Measurements from ENCODE around the gene DCAF11. TPM values are rescaled to one million over a fixed set of nuclear protein-coding genes. Genes with fewer than 3 reads are reported as not detected.

The DCAF11 gene
- total RNA-seq, 1 donor from 2014 or later = 63.3 TPM

- TF ChIP-seq, protein P1, sequence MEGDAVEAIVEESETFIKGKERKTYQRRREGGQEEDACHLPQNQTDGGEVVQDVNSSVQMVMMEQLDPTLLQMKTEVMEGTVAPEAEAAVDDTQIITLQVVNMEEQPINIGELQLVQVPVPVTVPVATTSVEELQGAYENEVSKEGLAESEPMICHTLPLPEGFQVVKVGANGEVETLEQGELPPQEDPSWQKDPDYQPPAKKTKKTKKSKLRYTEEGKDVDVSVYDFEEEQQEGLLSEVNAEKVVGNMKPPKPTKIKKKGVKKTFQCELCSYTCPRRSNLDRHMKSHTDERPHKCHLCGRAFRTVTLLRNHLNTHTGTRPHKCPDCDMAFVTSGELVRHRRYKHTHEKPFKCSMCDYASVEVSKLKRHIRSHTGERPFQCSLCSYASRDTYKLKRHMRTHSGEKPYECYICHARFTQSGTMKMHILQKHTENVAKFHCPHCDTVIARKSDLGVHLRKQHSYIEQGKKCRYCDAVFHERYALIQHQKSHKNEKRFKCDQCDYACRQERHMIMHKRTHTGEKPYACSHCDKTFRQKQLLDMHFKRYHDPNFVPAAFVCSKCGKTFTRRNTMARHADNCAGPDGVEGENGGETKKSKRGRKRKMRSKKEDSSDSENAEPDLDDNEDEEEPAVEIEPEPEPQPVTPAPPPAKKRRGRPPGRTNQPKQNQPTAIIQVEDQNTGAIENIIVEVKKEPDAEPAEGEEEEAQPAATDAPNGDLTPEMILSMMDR (IDR thresholded peaks at IDR 0.05; ENCODE audit: insufficient read depth, low read length, poor library complexity, severe bottlenecking) = no peak
- Histone ChIP-seq H3K36me3 (ENCODE audit: control insufficient read depth, insufficient read depth, low read length) (peaks cover 10% of the 10 kb centered on the region), H3K4me3 (ENCODE audit: low read depth, low read length) (no peak overlapping the region), H3K27me3 (ENCODE audit: control insufficient read depth, insufficient read depth, low read length) (no peaks in the 10 kb centered on the region)
- DNase-seq (ENCODE audit: low read depth) = no peak
Observed at GRCh38 chr14:24157331-24157730, 42.8 kb downstream of the DCAF11 start.

- H3K27me3 ChIP-seq (ENCODE audit: control insufficient read depth, insufficient read depth, low read length) = no peaks in the 10 kb centered on the region
- H3K36me3 ChIP-seq (ENCODE audit: control insufficient read depth, insufficient read depth, low read length) = peaks cover 16% of the 10 kb centered on the region
- no peak overlapping the region for H3K4me3 ChIP-seq (ENCODE audit: low read depth, low read length)
- TF ChIP-seq, protein P1 (IDR thresholded peaks at IDR 0.05; ENCODE audit: insufficient read depth, low read length, poor library complexity, severe bottlenecking) = no peak
- no peak for DNase-seq (ENCODE audit: low read depth)
Observed at GRCh38 chr14:24159777-24160498, 45.4 kb downstream of the DCAF11 start.

DNA sequence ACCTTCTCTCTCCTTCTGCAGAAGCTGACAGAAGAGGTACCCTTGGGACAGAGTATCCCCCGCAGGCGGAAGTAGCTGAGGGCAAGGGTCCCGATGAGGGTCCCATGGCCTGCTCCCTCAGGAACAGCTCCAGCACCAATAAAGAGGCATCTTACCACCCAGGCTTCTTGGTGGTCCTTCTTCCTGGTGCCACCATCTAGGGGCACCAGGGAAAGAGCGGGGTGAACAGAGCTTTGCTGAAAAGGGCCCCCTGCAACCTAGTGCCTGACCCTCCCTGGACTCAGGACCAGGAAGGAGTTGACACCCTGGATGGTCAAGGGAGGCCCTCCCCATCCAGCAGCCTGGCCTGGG lies 45.9 kb downstream of the DCAF11 start:
- no peak for DNase-seq (ENCODE audit: low read depth)
- Histone ChIP-seq H3K27me3 (ENCODE audit: control insufficient read depth, insufficient read depth, low read length) (no peaks in the 10 kb centered on the region), H3K36me3 (ENCODE audit: control insufficient read depth, insufficient read depth, low read length) (peaks cover 15% of the 10 kb centered on the region), H3K4me3 (ENCODE audit: low read depth, low read length) (no peak overlapping the region)
- TF ChIP-seq, protein P1 (IDR thresholded peaks at IDR 0.05; ENCODE audit: insufficient read depth, low read length, poor library complexity, severe bottlenecking) = no peak

- TF ChIP-seq, protein P1 (IDR thresholded peaks at IDR 0.05; ENCODE audit: insufficient read depth, low read length, poor library complexity, severe bottlenecking) = peak; percentile 91
- Histone ChIP-seq H3K4me3 (ENCODE audit: low read depth, low read length) (peak within 1 kb of the TSS; percentile 66), H3K27me3 (ENCODE audit: control insufficient read depth, insufficient read depth, low read length) (no peaks in the 10 kb centered on the region), H3K36me3 (ENCODE audit: control insufficient read depth, insufficient read depth, low read length) (peaks cover 13% of the 10 kb centered on the region)
- DNase-seq (ENCODE audit: low read depth) = peak; percentile 73
Observed at GRCh38 chr14:24160850-24161804, 46.5 kb downstream of the DCAF11 start, which contains the start of gene IRF9. TSS of gene IRF9 (plus strand) at chr14:24161265. CDS start at chr14:24162145, 880 bp downstream.

- Histone ChIP-seq H3K4me3 (ENCODE audit: low read depth, low read length) (peak overlapping the region; percentile 66), H3K36me3 (ENCODE audit: control insufficient read depth, insufficient read depth, low read length) (peaks cover 11% of the 10 kb centered on the region), H3K27me3 (ENCODE audit: control insufficient read depth, insufficient read depth, low read length) (no peaks in the 10 kb centered on the region)
- TF ChIP-seq, protein P1 (IDR thresholded peaks at IDR 0.05; ENCODE audit: insufficient read depth, low read length, poor library complexity, severe bottlenecking) = no peak
- no peak for DNase-seq (ENCODE audit: low read depth)
Observed at GRCh38 chr14:24162093-24162492, 47.5 kb downstream of the DCAF11 start.

Measured in kidney epithelial cell (primary cell).